H9 (cell line): ENCODE results near the gene FAM83C. TPM values are rescaled to one million over a fixed set of nuclear protein-coding genes. Genes with fewer than 3 reads are reported as not detected.

Experiments used
- DNase-seq: peaks from one replicate; pipeline ENCODE4 v3.0.0-alpha.2; 2017
- H2AFZ ChIP-seq: one replicate; pipeline ENCODE4 v1.6.1; 2013; ENCODE audit warnings: mild to moderate bottlenecking, low read length, control low read depth, moderate library complexity
- H2AK5ac ChIP-seq: 2 replicates; pipeline ENCODE4 v1.6.1; 2013; ENCODE audit warnings: low read length, control low read depth, mixed read lengths; ENCODE audit not compliant: insufficient read length
- H2BK120ac ChIP-seq: one replicate; pipeline ENCODE4 v1.6.1; 2013; ENCODE audit warnings: low read depth, mild to moderate bottlenecking, low read length, control low read depth, inconsistent platforms; ENCODE audit not compliant: poor library complexity, severe bottlenecking
- H2BK12ac ChIP-seq: 2 replicates; pipeline ENCODE4 v1.6.1; 2013; ENCODE audit warnings: low read length, control low read depth, mixed read lengths, low read depth; ENCODE audit not compliant: insufficient read length
- H2BK15ac ChIP-seq: 2 replicates; pipeline ENCODE4 v1.6.1; 2013; ENCODE audit warnings: low read depth, low read length, control low read depth
- H2BK20ac ChIP-seq: one replicate; pipeline ENCODE4 v1.6.1; 2013; ENCODE audit warnings: low read depth, mild to moderate bottlenecking, low read length, control low read depth, inconsistent platforms; ENCODE audit not compliant: poor library complexity, severe bottlenecking
- H2BK5ac ChIP-seq: 2 replicates; pipeline ENCODE4 v1.6.1; 2013; ENCODE audit warnings: low read length, control low read depth, mixed read lengths; ENCODE audit not compliant: insufficient read length
- H3K14ac ChIP-seq: 2 replicates; pipeline ENCODE4 v1.6.1; 2013; ENCODE audit warnings: low read length, control low read depth; ENCODE audit not compliant: insufficient read depth
- H3K18ac ChIP-seq: 2 replicates; pipeline ENCODE4 v1.6.1; 2013; ENCODE audit warnings: low read depth, mild to moderate bottlenecking, mixed read lengths, low read length, control low read depth; ENCODE audit not compliant: insufficient read length
- H3K23ac ChIP-seq: 2 replicates; pipeline ENCODE4 v1.6.1; 2013; ENCODE audit warnings: low read length, control low read depth, mixed read lengths, low read depth; ENCODE audit not compliant: insufficient read length
- H3K23me2 ChIP-seq: 2 replicates; pipeline ENCODE4 v1.6.1; 2013; ENCODE audit warnings: low read depth, mild to moderate bottlenecking, mixed read lengths, low read length, control low read depth; ENCODE audit not compliant: insufficient read length, poor library complexity, severe bottlenecking
- H3K27ac ChIP-seq: 2 replicates; pipeline ENCODE4 v1.5.1; 2013; ENCODE audit warnings: low read length, control low read depth, mixed read lengths, low read depth; ENCODE audit not compliant: insufficient read length
- H3K27me3 ChIP-seq: 2 replicates; pipeline ENCODE4 v1.6.1; 2013; ENCODE audit warnings: low read length, control low read depth, inconsistent platforms; ENCODE audit not compliant: insufficient read depth
- H3K4ac ChIP-seq: 2 replicates; pipeline ENCODE4 v1.6.1; 2013; ENCODE audit warnings: low read depth, mild to moderate bottlenecking, control low read depth, inconsistent platforms, low read length, moderate library complexity
- H3K4me1 ChIP-seq: 2 replicates; pipeline ENCODE4 v1.6.1; 2013; ENCODE audit warnings: low read length, control low read depth, inconsistent platforms; ENCODE audit not compliant: insufficient read depth
- H3K4me2 ChIP-seq: 2 replicates; pipeline ENCODE4 v1.6.1; 2013; ENCODE audit warnings: low read length, control low read depth, mixed read lengths; ENCODE audit not compliant: insufficient read length, insufficient read depth
- H3K56ac ChIP-seq: 2 replicates; pipeline ENCODE4 v1.6.1; 2013; ENCODE audit warnings: low read depth, mild to moderate bottlenecking, mixed read lengths, low read length, control low read depth; ENCODE audit not compliant: insufficient read length
- H3K79me1 ChIP-seq: 2 replicates; pipeline ENCODE4 v1.6.1; 2013; ENCODE audit warnings: low read depth, mild to moderate bottlenecking, moderate library complexity, low read length, control low read depth, inconsistent platforms; ENCODE audit not compliant: insufficient read depth, poor library complexity, severe bottlenecking
- H3K79me2 ChIP-seq: 2 replicates; pipeline ENCODE4 v1.6.1; 2013; ENCODE audit warnings: low read length, control low read depth, inconsistent platforms; ENCODE audit not compliant: insufficient read depth
- H3K9ac ChIP-seq: 2 replicates; pipeline ENCODE4 v1.6.1; 2013; ENCODE audit warnings: low read length, control low read depth, mixed read lengths; ENCODE audit not compliant: insufficient read length; ENCODE audit errors: extremely low read depth
- H3K9me3 ChIP-seq: one replicate; pipeline ENCODE4 v1.6.1; 2013; ENCODE audit warnings: low read depth, low read length, inconsistent platforms; ENCODE audit not compliant: control insufficient read depth
- H3T11ph ChIP-seq: one replicate; pipeline ENCODE4 v1.6.1; 2013; ENCODE audit warnings: mild to moderate bottlenecking, low read length, control low read depth, inconsistent platforms
- H4K20me1 ChIP-seq: one replicate; pipeline ENCODE4 v1.6.1; 2013; ENCODE audit not compliant: control insufficient read depth, insufficient read length, insufficient read depth
- H4K5ac ChIP-seq: 2 replicates; pipeline ENCODE4 v1.6.1; 2013; ENCODE audit warnings: low read depth, mild to moderate bottlenecking, mixed read lengths, low read length, control low read depth; ENCODE audit not compliant: insufficient read length
- H4K8ac ChIP-seq: replicated peaks from 2 replicates; pipeline ENCODE4 v1.6.1; 2013; ENCODE audit warnings: low read length, control low read depth, mixed read lengths, low read depth; ENCODE audit not compliant: insufficient read length
- H4K91ac ChIP-seq: 2 replicates; pipeline ENCODE4 v1.6.1; 2013; ENCODE audit warnings: low read depth, mild to moderate bottlenecking, moderate library complexity, mixed read lengths, low read length, control low read depth; ENCODE audit not compliant: insufficient read length
- H3K27ac Mint-ChIP-seq, 3 experiments: 2 replicates in 2 of 3; 3 replicates in 1 of 3; pipeline ENCODE4 v1.8.0; 2020 to 2021; ENCODE audit warnings: mixed read lengths in 3 of 3, mild to moderate bottlenecking in 1 of 3, moderate library complexity in 1 of 3
- H3K27me3 Mint-ChIP-seq: 2 replicates; pipeline ENCODE4 v1.8.0; 2021; ENCODE audit warnings: low read depth, mild to moderate bottlenecking, moderate library complexity, mixed read lengths
- H3K36me3 Mint-ChIP-seq, 3 experiments: 2 replicates in 2 of 3; 3 replicates in 1 of 3; pipeline ENCODE4 v1.8.0; 2020 to 2021; ENCODE audit warnings: low read depth in 3 of 3, mixed read lengths in 3 of 3; ENCODE audit not compliant: insufficient read depth in 1 of 3
- H3K4me1 Mint-ChIP-seq, 2 experiments: 2 replicates each; pipeline ENCODE4 v1.8.0; 2020; ENCODE audit warnings: mixed read lengths in 2 of 2
- H3K4me3 Mint-ChIP-seq, 2 experiments: 2 replicates in 1 of 2; 3 replicates in 1 of 2; pipeline ENCODE4 v1.8.0; 2020 to 2021; ENCODE audit warnings: mild to moderate bottlenecking in 2 of 2, mixed read lengths in 2 of 2, moderate library complexity in 1 of 2
- H3K9me3 Mint-ChIP-seq, 2 experiments: 2 replicates in 1 of 2; 3 replicates in 1 of 2; pipeline ENCODE4 v1.8.0; 2020; ENCODE audit warnings: mild to moderate bottlenecking in 2 of 2, mixed read lengths in 2 of 2, moderate library complexity in 1 of 2
- WGBS: extraction: QIAGEN DNeasy Blood & Tissue Kit; methylation state at CpG from one replicate; pipeline ENCODE4 v1.1.7; 2013; ENCODE audit warnings: missing lambda C conversion rate, low lambda C conversion rate, mixed read lengths; ENCODE audit not compliant: insufficient read length; ENCODE audit errors: extremely low coverage; 5-methylcytosine and 5-hydroxymethylcytosine counted together
- total RNA-seq: library from RNA; stranded (reverse); gene quantifications from 2 replicates; pipeline ENCODE4 v1.2.1, GENCODE V29; 2021
- TF ChIP-seq, protein P1 (sequence below): fragments of 200-600 bp; sonication (generic); conservative IDR thresholded peaks from 3 replicates; pipeline ENCODE4 v1.8.0; 2021; ENCODE audit warnings: antibody characterized with exemption, mild to moderate bottlenecking

Gene FAM83C
- total RNA-seq, 1 experiment from 2014 or later: not detected

DNA sequence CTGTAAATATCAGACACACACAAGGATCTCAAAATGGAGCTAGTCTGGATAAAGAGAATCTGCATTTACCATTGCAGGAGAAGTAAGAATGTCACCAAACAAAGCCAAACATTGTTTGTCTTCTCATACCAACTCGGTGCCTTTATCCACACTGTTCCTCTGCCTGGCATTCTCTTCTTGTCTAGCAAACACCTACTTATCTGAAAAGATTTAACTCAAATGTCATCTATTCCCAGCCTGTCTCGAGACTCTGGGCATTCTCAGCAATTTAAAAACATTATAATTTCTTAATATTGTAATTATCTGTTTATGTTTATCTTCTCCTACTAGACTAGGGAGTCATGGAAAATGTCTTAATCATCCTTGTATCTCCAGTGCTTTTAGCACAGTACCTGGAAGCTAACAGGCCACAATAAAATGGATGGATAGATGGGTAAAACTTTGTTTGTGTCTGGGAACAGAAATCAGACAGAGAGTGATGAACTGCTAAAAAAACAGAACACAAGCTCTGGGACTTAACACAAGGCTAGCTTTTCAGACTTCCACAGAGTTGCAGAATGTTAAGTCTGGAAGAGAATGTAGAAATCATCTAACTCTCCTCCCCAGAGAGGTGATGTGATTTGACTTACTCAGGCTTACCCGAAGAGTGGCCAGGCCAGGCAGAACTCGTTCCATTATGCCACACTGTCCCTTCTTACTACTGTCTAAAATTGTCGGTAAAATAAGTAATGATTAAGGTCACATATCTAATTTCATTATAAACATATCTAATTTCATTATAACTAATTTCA lies 42.3 kb upstream of the FAM83C start:
- no peak overlapping the region for H4K8ac ChIP-seq
- no peak overlapping the region for H3K18ac ChIP-seq
- H3K79me2 ChIP-seq: no peaks in the 10 kb centered on the region
- Mint-ChIP-seq H3K4me3 (no peak overlapping the region), H3K9me3 (no peaks in the 10 kb centered on the region), H3K27me3 (no peaks in the 10 kb centered on the region), H3K36me3 (no peaks in the 10 kb centered on the region), H3K4me1 (no peaks in the 10 kb centered on the region), H3K27ac (no peak overlapping the region)
- H3K79me1 ChIP-seq: no peaks in the 10 kb centered on the region
- no peak overlapping the region for H3K4ac ChIP-seq
- H2BK12ac ChIP-seq: no peak overlapping the region
- H2BK20ac ChIP-seq: no peak overlapping the region
- TF ChIP-seq, protein P1, sequence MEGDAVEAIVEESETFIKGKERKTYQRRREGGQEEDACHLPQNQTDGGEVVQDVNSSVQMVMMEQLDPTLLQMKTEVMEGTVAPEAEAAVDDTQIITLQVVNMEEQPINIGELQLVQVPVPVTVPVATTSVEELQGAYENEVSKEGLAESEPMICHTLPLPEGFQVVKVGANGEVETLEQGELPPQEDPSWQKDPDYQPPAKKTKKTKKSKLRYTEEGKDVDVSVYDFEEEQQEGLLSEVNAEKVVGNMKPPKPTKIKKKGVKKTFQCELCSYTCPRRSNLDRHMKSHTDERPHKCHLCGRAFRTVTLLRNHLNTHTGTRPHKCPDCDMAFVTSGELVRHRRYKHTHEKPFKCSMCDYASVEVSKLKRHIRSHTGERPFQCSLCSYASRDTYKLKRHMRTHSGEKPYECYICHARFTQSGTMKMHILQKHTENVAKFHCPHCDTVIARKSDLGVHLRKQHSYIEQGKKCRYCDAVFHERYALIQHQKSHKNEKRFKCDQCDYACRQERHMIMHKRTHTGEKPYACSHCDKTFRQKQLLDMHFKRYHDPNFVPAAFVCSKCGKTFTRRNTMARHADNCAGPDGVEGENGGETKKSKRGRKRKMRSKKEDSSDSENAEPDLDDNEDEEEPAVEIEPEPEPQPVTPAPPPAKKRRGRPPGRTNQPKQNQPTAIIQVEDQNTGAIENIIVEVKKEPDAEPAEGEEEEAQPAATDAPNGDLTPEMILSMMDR: no peak
- WGBS: no CpG with 5 or more reads among the region's 5 CpGs
- H4K5ac ChIP-seq: no peak overlapping the region
- H3K56ac ChIP-seq: no peak overlapping the region
- H2AFZ ChIP-seq: no peak overlapping the region
- H4K91ac ChIP-seq: no peak overlapping the region
- H3K4me1 ChIP-seq: 0 out of 2 replicates have a peak, but pooled peaks cover 2% of the 10 kb centered on the region
- no peak overlapping the region for H3K9ac ChIP-seq
- H3K27ac ChIP-seq: no peak overlapping the region
- no peak overlapping the region for H2BK120ac ChIP-seq
- no peaks in the 10 kb centered on the region for H3K27me3 ChIP-seq
- H4K20me1 ChIP-seq: no peaks in the 10 kb centered on the region
- no peaks in the 10 kb centered on the region for H3K9me3 ChIP-seq
- H2BK15ac ChIP-seq: no peak overlapping the region
- H3K23me2 ChIP-seq: no peaks in the 10 kb centered on the region
- DNase-seq: no peak
- no peak overlapping the region for H2BK5ac ChIP-seq
- no peak overlapping the region for H3T11ph ChIP-seq
- no peak overlapping the region for H3K4me2 ChIP-seq
- no peak overlapping the region for H3K14ac ChIP-seq
- H2AK5ac ChIP-seq: no peak overlapping the region
- no peak overlapping the region for H3K23ac ChIP-seq
